Measurements from ENCODE around the gene THNSL1.

The THNSL1 gene

DNA sequence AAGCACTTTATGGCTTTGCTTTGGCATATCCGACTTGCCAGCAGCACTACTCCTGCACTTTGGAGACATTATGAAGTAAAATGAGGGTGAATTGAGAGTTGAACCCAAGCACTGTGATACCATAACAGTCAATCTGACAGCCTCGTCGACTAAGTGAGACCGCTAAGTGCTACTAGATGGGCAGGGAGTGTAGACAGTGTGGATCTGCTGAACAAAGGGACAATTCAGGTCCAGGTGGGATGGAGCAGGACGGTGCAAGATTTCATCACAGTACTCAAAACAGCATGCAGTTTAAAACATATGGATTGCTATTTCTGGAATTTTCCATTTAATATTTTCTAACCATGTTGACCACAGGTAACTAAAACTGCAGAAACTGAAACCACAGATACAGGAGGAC is 43.2 kb upstream of the THNSL1 start:
- DNase-seq (ENCODE audit: low read depth, low spot score) = no peak
- TF ChIP-seq, protein P1, sequence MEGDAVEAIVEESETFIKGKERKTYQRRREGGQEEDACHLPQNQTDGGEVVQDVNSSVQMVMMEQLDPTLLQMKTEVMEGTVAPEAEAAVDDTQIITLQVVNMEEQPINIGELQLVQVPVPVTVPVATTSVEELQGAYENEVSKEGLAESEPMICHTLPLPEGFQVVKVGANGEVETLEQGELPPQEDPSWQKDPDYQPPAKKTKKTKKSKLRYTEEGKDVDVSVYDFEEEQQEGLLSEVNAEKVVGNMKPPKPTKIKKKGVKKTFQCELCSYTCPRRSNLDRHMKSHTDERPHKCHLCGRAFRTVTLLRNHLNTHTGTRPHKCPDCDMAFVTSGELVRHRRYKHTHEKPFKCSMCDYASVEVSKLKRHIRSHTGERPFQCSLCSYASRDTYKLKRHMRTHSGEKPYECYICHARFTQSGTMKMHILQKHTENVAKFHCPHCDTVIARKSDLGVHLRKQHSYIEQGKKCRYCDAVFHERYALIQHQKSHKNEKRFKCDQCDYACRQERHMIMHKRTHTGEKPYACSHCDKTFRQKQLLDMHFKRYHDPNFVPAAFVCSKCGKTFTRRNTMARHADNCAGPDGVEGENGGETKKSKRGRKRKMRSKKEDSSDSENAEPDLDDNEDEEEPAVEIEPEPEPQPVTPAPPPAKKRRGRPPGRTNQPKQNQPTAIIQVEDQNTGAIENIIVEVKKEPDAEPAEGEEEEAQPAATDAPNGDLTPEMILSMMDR (IDR thresholded peaks at IDR 0.05; ENCODE audit: insufficient read depth, low read length, missing control alignments) = no peak
- H3K4me3 ChIP-seq (ENCODE audit: low read depth, low read length) = no peak overlapping the region
- CTCF ChIA-PET = no interaction called here
- POLR2A ChIA-PET = no interaction called here

DNA sequence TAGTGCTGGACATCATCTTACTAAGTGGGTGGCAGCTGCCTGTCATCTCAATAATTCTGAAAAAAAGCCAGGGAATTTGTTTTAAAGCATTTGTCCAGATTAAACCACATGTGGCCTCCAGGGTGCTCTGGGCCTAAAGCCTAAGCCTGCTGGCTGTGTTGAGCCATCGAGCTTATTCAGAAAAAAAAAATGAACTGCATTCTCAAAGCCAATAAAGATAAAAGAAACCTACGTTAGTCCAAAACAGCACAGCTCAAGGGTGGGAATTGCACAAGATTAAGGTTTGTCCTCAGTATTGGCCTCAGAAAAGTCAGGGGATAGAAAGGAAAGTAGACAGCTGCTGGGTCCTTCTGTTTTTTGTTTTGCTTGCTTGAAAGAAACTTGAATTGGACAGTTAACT is 41.4 kb upstream of the THNSL1 start:
- TF ChIP-seq, protein P1 (IDR thresholded peaks at IDR 0.05; ENCODE audit: insufficient read depth, low read length, missing control alignments) = no peak
- ChIA-PET POLR2A (interaction anchor here (0.6 to 1.3 kb wide), 2 partner anchors 16 to 30 kb away, joined by 3 read pairs; no protein-coding TSS in a partner anchor), CTCF (interaction anchor here (1.1 kb wide), 1 partner anchor 333 kb away, joined by 3 read pairs; no protein-coding TSS in a partner anchor)
- H3K4me3 ChIP-seq (ENCODE audit: low read depth, low read length) = no peak overlapping the region
- DNase-seq (ENCODE audit: low read depth, low spot score) = no peak

DNA sequence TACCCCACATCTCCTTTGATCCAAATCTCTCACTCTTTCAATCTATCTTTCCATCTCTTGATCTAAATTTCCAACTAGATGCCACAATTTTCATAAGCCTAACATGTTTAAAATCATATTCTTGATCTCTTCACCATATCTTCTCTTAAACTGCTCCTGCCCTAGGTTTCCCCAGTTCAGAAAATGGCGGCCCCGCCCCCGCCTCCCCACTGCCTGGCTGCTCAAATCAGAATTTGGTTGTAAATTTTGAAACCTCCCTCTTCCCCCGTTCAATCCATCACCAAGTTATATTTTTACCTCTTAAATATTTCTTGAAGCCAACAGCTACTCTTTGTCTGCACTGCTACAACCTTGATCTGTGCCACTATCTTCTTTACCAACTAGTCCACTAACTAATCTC is 36.7 kb upstream of the THNSL1 start:
- ChIA-PET POLR2A (no interaction called here), CTCF (interaction anchor here (1.6 kb wide), 1 partner anchor 270 kb away, joined by 3 read pairs; no protein-coding TSS in a partner anchor)
- TF ChIP-seq, protein P1 (IDR thresholded peaks at IDR 0.05; ENCODE audit: insufficient read depth, low read length, missing control alignments) = no peak
- no peak overlapping the region for H3K4me3 ChIP-seq (ENCODE audit: low read depth, low read length)
- DNase-seq (ENCODE audit: low read depth, low spot score) = no peak

DNA sequence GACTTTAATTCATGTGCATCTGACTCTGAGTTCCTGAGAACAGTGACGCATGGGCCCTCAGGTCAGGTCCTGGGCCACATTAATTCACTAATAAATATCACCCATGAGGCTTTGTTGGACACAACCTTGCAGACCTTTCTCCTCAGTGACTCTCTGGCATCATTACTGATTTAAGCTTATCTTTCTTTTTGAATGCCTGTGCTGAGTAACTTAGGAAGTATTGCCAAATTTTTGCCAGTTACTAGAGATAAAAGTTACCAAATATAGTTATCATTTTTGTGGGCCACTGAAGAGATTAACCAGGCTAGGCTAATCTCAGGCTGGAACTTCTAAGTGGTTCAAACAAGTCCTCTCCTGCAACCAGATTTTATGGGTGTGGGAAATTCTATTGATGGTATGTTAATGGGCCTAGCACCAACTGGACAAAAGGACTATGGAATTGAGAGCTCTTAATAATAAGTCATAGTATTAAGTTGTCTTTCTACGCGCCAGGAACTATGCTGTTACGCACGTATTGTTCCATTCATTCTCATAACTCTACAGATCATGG is 35.2 kb upstream of the THNSL1 start:
- ChIA-PET CTCF (interaction anchor here (1.2 kb wide), 1 partner anchor 9 kb away, joined by 5 read pairs; no protein-coding TSS in a partner anchor), POLR2A (no interaction called here)
- no peak overlapping the region for H3K4me3 ChIP-seq (ENCODE audit: low read depth, low read length)
- no peak for DNase-seq (ENCODE audit: low read depth, low spot score)
- TF ChIP-seq, protein P1 (IDR thresholded peaks at IDR 0.05; ENCODE audit: insufficient read depth, low read length, missing control alignments) = no peak

DNA sequence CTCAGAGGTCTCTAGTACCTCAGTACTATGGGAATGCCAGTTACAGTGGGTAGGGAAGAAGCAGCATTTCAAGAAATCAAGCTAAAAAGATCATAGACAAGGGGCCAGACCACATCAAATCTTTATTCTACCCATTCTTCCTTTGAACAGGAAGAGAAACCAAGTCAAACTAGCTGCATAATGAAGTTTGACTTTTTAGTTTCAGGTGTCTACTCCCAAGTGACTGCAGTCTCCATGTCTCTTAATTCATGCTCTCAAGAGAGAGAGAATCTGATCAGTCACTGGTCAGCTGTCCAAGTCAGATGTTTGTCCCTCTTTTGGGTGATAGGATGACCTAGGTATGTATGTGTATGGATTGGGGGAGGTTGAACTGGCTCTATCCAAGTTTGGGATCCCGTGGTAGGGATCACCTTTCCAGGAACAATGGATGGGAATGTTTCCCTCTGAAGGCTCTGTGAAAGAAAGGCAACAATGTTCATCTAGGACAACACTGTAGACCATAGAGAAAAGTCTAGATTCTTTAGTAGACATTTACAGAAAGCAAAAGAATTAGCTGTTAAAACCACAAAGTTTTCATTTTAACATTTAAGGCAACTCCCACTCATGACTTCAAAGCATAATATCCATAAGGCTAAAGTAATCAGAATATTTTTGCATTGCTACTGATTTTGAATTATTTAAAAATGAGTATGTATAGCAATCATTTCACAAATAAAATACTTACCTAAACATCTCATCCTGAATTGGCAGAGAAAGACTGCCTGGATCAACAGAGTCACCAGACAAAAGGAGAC is 33.9 kb upstream of the THNSL1 start:
- TF ChIP-seq, protein P1 (IDR thresholded peaks at IDR 0.05; ENCODE audit: insufficient read depth, low read length, missing control alignments) = no peak
- CTCF ChIA-PET = interaction anchor here (1.2 kb wide), 1 partner anchor 8 kb away, joined by 5 read pairs; no protein-coding TSS in a partner anchor
- POLR2A ChIA-PET = no interaction called here

DNA sequence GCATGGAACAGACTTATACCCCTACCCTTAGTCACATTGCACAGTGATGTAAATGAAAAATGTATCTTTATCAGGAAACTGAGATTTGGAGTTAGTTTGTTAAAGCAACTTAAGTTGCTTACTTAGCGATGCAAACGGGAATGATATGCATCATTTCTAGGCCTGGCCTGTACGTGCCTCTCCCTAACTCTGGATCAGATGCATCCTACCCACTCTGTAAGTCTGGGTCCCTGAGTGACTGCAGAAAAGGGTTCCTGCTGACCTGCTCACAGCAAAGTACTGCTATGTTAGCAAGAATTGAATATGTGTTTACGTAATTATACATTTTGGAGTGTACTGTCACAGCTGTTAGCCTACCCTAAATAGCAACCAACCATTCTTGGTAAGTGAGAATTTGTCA is 33.3 kb upstream of the THNSL1 start:
- TF ChIP-seq, protein P1 (IDR thresholded peaks at IDR 0.05; ENCODE audit: insufficient read depth, low read length, missing control alignments) = no peak
- CTCF ChIA-PET = interaction anchor here (0.8 to 1.3 kb wide), 2 partner anchors 11 to 366 kb away, joined by 3 read pairs; no protein-coding TSS in a partner anchor
- no peak overlapping the region for H3K4me3 ChIP-seq (ENCODE audit: low read depth, low read length)
- no peak for DNase-seq (ENCODE audit: low read depth, low spot score)
- POLR2A ChIA-PET = no interaction called here

More for the DNA sequence above, 33.9 kb upstream of the THNSL1 start:
- no peak overlapping the region for H3K4me3 ChIP-seq (ENCODE audit: low read depth, low read length)
- no peak for DNase-seq (ENCODE audit: low read depth, low spot score)

All from AG04449 (cell line).